Activated naive CD4-positive, alpha-beta T cell treated with anti-CD3 and anti-CD28 coated beads, Interleukin-2, amount 50 U/mL, for 24 hours (primary cell): Measurements from ENCODE around the gene RGL4.
A peak's percentile ranks its signal among the peaks of the same experiment; 100 is the strongest.

Source experiments
- H3K27ac Mint-ChIP-seq: one replicate; pipeline ENCODE4 v1.8.0; 2021; ENCODE audit warnings: mild to moderate bottlenecking, mixed read lengths
- H3K27me3 Mint-ChIP-seq: one replicate; pipeline ENCODE4 v1.8.0; 2021; ENCODE audit warnings: mixed read lengths
- H3K36me3 Mint-ChIP-seq: one replicate; pipeline ENCODE4 v1.8.0; 2021; ENCODE audit warnings: mixed read lengths
- H3K4me1 Mint-ChIP-seq: one replicate; pipeline ENCODE4 v1.8.0; 2021; ENCODE audit warnings: mixed read lengths
- H3K4me3 Mint-ChIP-seq: one replicate; pipeline ENCODE4 v1.8.0; 2021; ENCODE audit warnings: mild to moderate bottlenecking, mixed read lengths
- H3K9me3 Mint-ChIP-seq: one replicate; pipeline ENCODE4 v1.8.0; 2021; ENCODE audit warnings: mixed read lengths

RGL4 gene

GRCh38 chr22:23688571-23688970 is 2.2 kb upstream of the RGL4 start:
- no peaks in the 10 kb centered on the region for H3K9me3 Mint-ChIP-seq
- H3K27ac Mint-ChIP-seq, result no peak overlapping the region
- peaks cover under 1% of the 10 kb centered on the region for H3K4me1 Mint-ChIP-seq
- no peaks in the 10 kb centered on the region for H3K27me3 Mint-ChIP-seq
- H3K4me3 Mint-ChIP-seq, result no peak overlapping the region
- H3K36me3 Mint-ChIP-seq, result peaks cover 2% of the 10 kb centered on the region

GRCh38 chr22:23689414-23689813 is 1.4 kb upstream of the RGL4 start:
- Mint-ChIP-seq H3K27me3 (no peaks in the 10 kb centered on the region), H3K9me3 (no peaks in the 10 kb centered on the region), H3K4me3 (no peak overlapping the region), H3K27ac (no peak overlapping the region), H3K4me1 (peaks cover 9% of the 10 kb centered on the region), H3K36me3 (peaks cover 6% of the 10 kb centered on the region)

GRCh38 chr22:23691748-23692423 is 1.1 kb downstream of the RGL4 start:
- Mint-ChIP-seq H3K9me3 (no peaks in the 10 kb centered on the region), H3K27ac (no peak overlapping the region), H3K4me3 (no peak overlapping the region)

GRCh38 chr22:23692598-23693291 is 1.9 kb downstream of the RGL4 start:
- no peak overlapping the region for H3K4me3 Mint-ChIP-seq
- H3K27me3 Mint-ChIP-seq, result no peaks in the 10 kb centered on the region
- peaks cover 42% of the 10 kb centered on the region for H3K4me1 Mint-ChIP-seq
- peaks cover 8% of the 10 kb centered on the region for H3K36me3 Mint-ChIP-seq
- H3K9me3 Mint-ChIP-seq, result no peaks in the 10 kb centered on the region
- no peak overlapping the region for H3K27ac Mint-ChIP-seq

More at GRCh38 chr22:23691748-23692423, 1.1 kb downstream of the RGL4 start:
- Mint-ChIP-seq H3K36me3 (peaks cover 8% of the 10 kb centered on the region), H3K4me1 (peaks cover 33% of the 10 kb centered on the region), H3K27me3 (no peaks in the 10 kb centered on the region)

GRCh38 chr22:23693979-23694680 is 3.3 kb downstream of the RGL4 start:
- Mint-ChIP-seq H3K36me3 (peaks cover 8% of the 10 kb centered on the region), H3K4me1 (peaks cover 52% of the 10 kb centered on the region), H3K9me3 (no peaks in the 10 kb centered on the region), H3K4me3 (no peak overlapping the region), H3K27ac (peak overlapping the region; percentile 62), H3K27me3 (no peaks in the 10 kb centered on the region)

GRCh38 chr22:23695141-23695540 is 4.3 kb downstream of the RGL4 start:
- Mint-ChIP-seq H3K4me3 (peak overlapping the region; percentile 15), H3K9me3 (no peaks in the 10 kb centered on the region), H3K36me3 (peaks cover 17% of the 10 kb centered on the region), H3K27me3 (no peaks in the 10 kb centered on the region), H3K4me1 (peaks cover 58% of the 10 kb centered on the region), H3K27ac (peak overlapping the region; percentile 100)

GRCh38 chr22:23695571-23696325 is 4.9 kb downstream of the RGL4 start:
- peak overlapping the region; percentile 100 for H3K27ac Mint-ChIP-seq
- no peaks in the 10 kb centered on the region for H3K27me3 Mint-ChIP-seq

GRCh38 chr22:23696326-23696851 is 5.6 kb downstream of the RGL4 start:
- Mint-ChIP-seq H3K9me3 (no peaks in the 10 kb centered on the region), H3K4me3 (peak overlapping the region; percentile 98), H3K36me3 (peaks cover 28% of the 10 kb centered on the region), H3K4me1 (peaks cover 68% of the 10 kb centered on the region), H3K27ac (peak overlapping the region; percentile 100), H3K27me3 (no peaks in the 10 kb centered on the region)

More at GRCh38 chr22:23695571-23696325, 4.9 kb downstream of the RGL4 start:
- Mint-ChIP-seq H3K4me1 (peaks cover 64% of the 10 kb centered on the region), H3K4me3 (peak overlapping the region; percentile 98), H3K36me3 (peaks cover 23% of the 10 kb centered on the region), H3K9me3 (no peaks in the 10 kb centered on the region)

GRCh38 chr22:23697031-23697970 is 6.5 kb downstream of the RGL4 start:
- no peaks in the 10 kb centered on the region for H3K9me3 Mint-ChIP-seq
- H3K27me3 Mint-ChIP-seq, result no peaks in the 10 kb centered on the region
- H3K27ac Mint-ChIP-seq, result peak overlapping the region; percentile 100
- peak overlapping the region; percentile 98 for H3K4me3 Mint-ChIP-seq
- H3K4me1 Mint-ChIP-seq, result peaks cover 77% of the 10 kb centered on the region
- H3K36me3 Mint-ChIP-seq, result peaks cover 36% of the 10 kb centered on the region

- peaks cover 83% of the 10 kb centered on the region for H3K4me1 Mint-ChIP-seq
- peak overlapping the region; percentile 46 for H3K27ac Mint-ChIP-seq
- H3K4me3 Mint-ChIP-seq, result peak overlapping the region; percentile 39
- no peaks in the 10 kb centered on the region for H3K27me3 Mint-ChIP-seq
- peaks cover 38% of the 10 kb centered on the region for H3K36me3 Mint-ChIP-seq
- no peaks in the 10 kb centered on the region for H3K9me3 Mint-ChIP-seq
These were observed 7.3 kb downstream of the RGL4 start for GRCh38 chr22:23698094-23698493.

- H3K36me3 Mint-ChIP-seq, result peaks cover 42% of the 10 kb centered on the region
- no peaks in the 10 kb centered on the region for H3K27me3 Mint-ChIP-seq
- peak overlapping the region; percentile 39 for H3K4me3 Mint-ChIP-seq
- H3K27ac Mint-ChIP-seq, result no peak overlapping the region
- H3K9me3 Mint-ChIP-seq, result no peaks in the 10 kb centered on the region
- H3K4me1 Mint-ChIP-seq, result peaks cover 88% of the 10 kb centered on the region
These were observed 7.9 kb downstream of the RGL4 start for GRCh38 chr22:23698673-23699235.

- no peaks in the 10 kb centered on the region for H3K27me3 Mint-ChIP-seq
- H3K9me3 Mint-ChIP-seq, result no peaks in the 10 kb centered on the region
- no peak overlapping the region for H3K27ac Mint-ChIP-seq
- H3K36me3 Mint-ChIP-seq, result peaks cover 54% of the 10 kb centered on the region
- peaks cover 88% of the 10 kb centered on the region for H3K4me1 Mint-ChIP-seq
- no peak overlapping the region for H3K4me3 Mint-ChIP-seq
These were observed 9.9 kb downstream of the RGL4 start for GRCh38 chr22:23700706-23701105.

- Mint-ChIP-seq H3K9me3 (no peaks in the 10 kb centered on the region), H3K27me3 (no peaks in the 10 kb centered on the region), H3K36me3 (peaks cover 60% of the 10 kb centered on the region), H3K27ac (peak overlapping the region; percentile 77), H3K4me1 (peaks cover 77% of the 10 kb centered on the region), H3K4me3 (no peak overlapping the region)
These were observed 13.2 kb downstream of the RGL4 start for GRCh38 chr22:23704062-23704461.

GRCh38 chr22:23704829-23705228 is 14.0 kb downstream of the RGL4 start:
- peaks cover 57% of the 10 kb centered on the region for H3K36me3 Mint-ChIP-seq
- peak overlapping the region; percentile 19 for H3K4me3 Mint-ChIP-seq
- peak overlapping the region; percentile 52 for H3K27ac Mint-ChIP-seq
- peaks cover 78% of the 10 kb centered on the region for H3K4me1 Mint-ChIP-seq
- H3K9me3 Mint-ChIP-seq, result no peaks in the 10 kb centered on the region
- H3K27me3 Mint-ChIP-seq, result no peaks in the 10 kb centered on the region
